GM10248 (cell line): Measurements from ENCODE around the gene KLRF2.

Experiments used
- CTCF ChIA-PET: fragments of 300-600 bp; sonication (Branson Sonifier 250); formaldehyde crosslinking; extraction: SDS; loops from one replicate; lab custom pipeline; 2021; ENCODE audit warnings: antibody characterized with exemption; lab: Yijun Ruan, JAX
- POLR2A ChIA-PET: fragments of 350-650 bp; sonication (Branson Sonifier 250); formaldehyde crosslinking; extraction: SDS; loops from one replicate; lab custom pipeline; 2020; ENCODE audit warnings: antibody characterized with exemption; lab: Yijun Ruan, JAX
- DNase-seq: peaks from one replicate; pipeline ENCODE4 v3.0.0; 2012; ENCODE audit errors: extremely low spot score
- CTCF ChIP-seq: IDR thresholded peaks from 2 replicates; pipeline ENCODE4 v1.5.1; 2012; ENCODE audit warnings: mild to moderate bottlenecking, low read depth; ENCODE audit errors: extremely low read depth, missing control alignments, control extremely low read depth

KLRF2 gene

DNA sequence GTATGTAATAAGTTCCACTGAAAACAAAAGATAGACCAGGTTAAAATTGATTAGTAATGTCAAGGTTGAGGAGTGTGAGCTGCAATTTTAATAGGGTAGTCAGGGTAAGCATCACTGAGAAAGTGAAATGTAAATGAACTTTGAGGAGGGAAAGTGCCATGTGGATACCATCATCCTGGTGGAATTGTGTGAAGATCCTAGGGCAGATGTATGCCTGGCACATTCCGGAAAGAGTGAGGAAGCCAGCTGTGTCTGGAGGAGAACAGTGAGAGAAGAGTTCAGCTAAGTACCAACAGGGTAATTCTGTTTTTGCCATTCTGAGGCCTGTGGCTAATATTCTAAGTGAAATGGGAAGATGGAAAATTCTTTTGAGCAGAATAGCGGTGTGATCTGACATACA lies 53.7 kb downstream of the KLRF2 start:
- ChIA-PET CTCF (no interaction called here), POLR2A (no interaction called here)
- DNase-seq: no peak
- no peak for TF ChIP-seq CTCF

DNA sequence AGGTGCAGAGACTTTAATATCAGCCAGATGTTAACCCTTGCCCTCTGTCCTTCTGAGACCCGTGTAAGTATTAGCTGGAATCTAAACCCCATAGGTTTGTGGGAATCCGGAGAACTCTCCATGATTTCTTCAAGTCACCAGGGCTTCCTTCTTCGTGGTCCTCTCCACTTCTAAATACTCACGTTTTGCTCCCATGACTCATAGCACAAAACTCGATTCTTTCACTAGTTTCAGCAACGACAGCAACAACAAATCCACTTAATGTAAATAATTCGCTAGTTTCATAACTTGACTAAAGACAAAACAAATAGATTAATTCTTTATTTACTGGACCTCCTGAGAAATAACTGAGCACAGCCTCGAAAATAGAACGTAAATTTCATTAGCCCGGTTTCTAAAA lies 55.3 kb downstream of the KLRF2 start:
- CTCF ChIA-PET: no interaction called here
- POLR2A ChIA-PET: no interaction called here
- DNase-seq: no peak
- no peak for TF ChIP-seq CTCF

- CTCF ChIA-PET: interaction anchor here (0.9 to 2.2 kb wide), 12 partner anchors 8 to 200 kb away, joined by 3 to 5 read pairs (median 3); no protein-coding TSS in a partner anchor
- TF ChIP-seq CTCF: peak; percentile 58
- POLR2A ChIA-PET: no interaction called here
These were observed 59.1 kb downstream of the KLRF2 start for GRCh38 chr12:9940375-9940774.

GRCh38 chr12:9941838-9942237 lies 60.5 kb downstream of the KLRF2 start:
- no peak for TF ChIP-seq CTCF
- ChIA-PET POLR2A (no interaction called here), CTCF (interaction anchor here (1.0 kb wide), 1 partner anchor 309 kb away, joined by 3 read pairs; no protein-coding TSS in a partner anchor)
- DNase-seq: no peak

More at GRCh38 chr12:9940375-9940774, 59.1 kb downstream of the KLRF2 start:
- DNase-seq: peak; percentile 22

GRCh38 chr12:9943240-9943639 lies 62.0 kb downstream of the KLRF2 start:
- DNase-seq: no peak
- no peak for TF ChIP-seq CTCF
- ChIA-PET POLR2A (no interaction called here), CTCF (no interaction called here)

DNA sequence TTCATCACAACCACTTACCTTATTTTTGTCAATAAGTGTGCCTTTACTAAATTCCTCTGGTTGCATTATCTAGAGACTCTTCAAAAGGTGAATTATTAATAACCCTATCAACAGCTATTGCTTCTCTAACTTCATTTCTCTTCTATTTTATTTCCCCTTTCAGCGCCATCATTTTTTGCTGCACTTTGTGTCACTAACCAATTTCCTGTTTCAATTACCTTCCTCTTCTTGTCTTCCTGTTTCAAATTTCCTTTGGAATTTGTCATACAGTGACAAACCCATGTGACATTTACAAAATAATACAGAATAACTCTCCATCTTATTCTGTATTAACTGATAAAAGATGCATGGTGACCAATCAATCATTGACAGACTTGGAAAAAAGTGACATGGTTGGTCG lies 63.1 kb downstream of the KLRF2 start:
- no peak for TF ChIP-seq CTCF
- no peak for DNase-seq
- CTCF ChIA-PET: interaction anchor here (3.0 kb wide), 1 partner anchor 194 kb away, joined by 11 read pairs; no protein-coding TSS in a partner anchor
- POLR2A ChIA-PET: no interaction called here
